Thymus (tissue), 11 donors: ENCODE data around the gene SCYGR3. TPM values are rescaled to one million over a fixed set of nuclear protein-coding genes. Genes with fewer than 3 reads are reported as not detected.

Experiments
- DNase-seq, 9 donors: peaks; one replicate each; pipeline ENCODE4 v3.0.0-alpha.2; 2013; ENCODE audit warnings: low spot score in 9 of 9, low read depth in 6 of 9, missing footprints in 1 of 9
- H3K27ac ChIP-seq, 2 donors: one replicate each; pipeline ENCODE4 v1.5.1; 2013; ENCODE audit warnings: control low read depth in 1 of 2, low read depth in 1 of 2, low read length in 1 of 2, mild to moderate bottlenecking in 1 of 2, moderate library complexity in 1 of 2
- H3K27me3 ChIP-seq, 2 donors: one replicate each; pipeline ENCODE4 v1.5.1; 2013; ENCODE audit warnings: low read length in 1 of 2; ENCODE audit not compliant: control insufficient read depth in 2 of 2, insufficient read depth in 1 of 2
- H3K36me3 ChIP-seq, 2 donors: one replicate each; pipeline ENCODE4 v1.5.1; 2013; ENCODE audit warnings: low read length in 1 of 2, mild to moderate bottlenecking in 1 of 2, moderate library complexity in 1 of 2; ENCODE audit not compliant: control insufficient read depth in 2 of 2, insufficient read depth in 2 of 2
- H3K4me1 ChIP-seq, 2 donors: one replicate each; pipeline ENCODE4 v1.5.1; 2013; ENCODE audit warnings: low read length in 2 of 2; ENCODE audit not compliant: control insufficient read depth in 2 of 2, insufficient read depth in 2 of 2
- H3K4me3 ChIP-seq, 2 donors: one replicate each; pipeline ENCODE4 v1.5.1; 2013; ENCODE audit warnings: low read length in 2 of 2, control low read depth in 1 of 2, mild to moderate bottlenecking in 1 of 2
- H3K9me3 ChIP-seq, 2 donors: one replicate each; pipeline ENCODE4 v1.5.1; 2013; ENCODE audit warnings: low read length in 1 of 2, mild to moderate bottlenecking in 1 of 2; ENCODE audit not compliant: control insufficient read depth in 2 of 2, insufficient read depth in 1 of 2
- WGBS: extraction: QIAGEN DNeasy Blood & Tissue Kit; methylation state at CpG from one replicate; pipeline ENCODE4 v1.1.7; 2013; 5-methylcytosine and 5-hydroxymethylcytosine counted together
- polyA plus RNA-seq: library from polyadenylated mRNA; stranded (reverse); fragments of 200-250 nt; gene quantifications from one replicate; pipeline ENCODE4 v1.2.3, GENCODE V29; 2013
- total RNA-seq: library from RNA; stranded (reverse); fragments of 120-200 nt; gene quantifications from one replicate; pipeline ENCODE4 v1.2.4, GENCODE V29; 2013
- donor health status: healthy.

Gene SCYGR3
- total and polyA plus RNA-seq, 2 donors, result not detected

- Histone ChIP-seq H3K27ac (no peak overlapping the region), H3K9me3 (no peaks in the 10 kb centered on the region), H3K4me1 (no peaks in the 10 kb centered on the region), H3K4me3 (no peak overlapping the region), H3K27me3 (no peaks in the 10 kb centered on the region), H3K36me3 (no peaks in the 10 kb centered on the region)
- no peak for DNase-seq
- 93% methylated on average over 2 of the region's 2 CpGs for WGBS
Measured at GRCh38 chr2:227578642-227579041, 36.0 kb downstream of the SCYGR3 start.

- H3K27me3 ChIP-seq, result no peaks in the 10 kb centered on the region
Measured at GRCh38 chr2:227577555-227577954, 37.1 kb downstream of the SCYGR3 start.

GRCh38 chr2:227576812-227577211 is 37.8 kb downstream of the SCYGR3 start:
- Histone ChIP-seq H3K36me3 (no peaks in the 10 kb centered on the region), H3K4me1 (no peaks in the 10 kb centered on the region), H3K4me3 (no peak overlapping the region), H3K9me3 (no peaks in the 10 kb centered on the region), H3K27ac (no peak overlapping the region), H3K27me3 (no peaks in the 10 kb centered on the region)
- DNase-seq, result no peak
- 92% methylated on average over 2 of the region's 2 CpGs for WGBS

More at GRCh38 chr2:227577555-227577954, 37.1 kb downstream of the SCYGR3 start:
- no peaks in the 10 kb centered on the region for H3K9me3 ChIP-seq
- DNase-seq, result no peak
- no peak overlapping the region for H3K27ac ChIP-seq
- no peak overlapping the region for H3K4me3 ChIP-seq
- H3K4me1 ChIP-seq, result no peaks in the 10 kb centered on the region
- H3K36me3 ChIP-seq, result no peaks in the 10 kb centered on the region
- WGBS, result 88% methylated on average over 2 of the region's 2 CpGs

GRCh38 chr2:227576110-227576509 is 38.5 kb downstream of the SCYGR3 start:
- DNase-seq, result no peak
- Histone ChIP-seq H3K4me3 (no peak overlapping the region), H3K27ac (no peak overlapping the region), H3K36me3 (no peaks in the 10 kb centered on the region), H3K4me1 (no peaks in the 10 kb centered on the region), H3K27me3 (no peaks in the 10 kb centered on the region), H3K9me3 (no peaks in the 10 kb centered on the region)

- no peak for DNase-seq
- Histone ChIP-seq H3K27me3 (no peaks in the 10 kb centered on the region), H3K4me3 (no peak overlapping the region), H3K4me1 (no peaks in the 10 kb centered on the region), H3K27ac (no peak overlapping the region), H3K36me3 (no peaks in the 10 kb centered on the region), H3K9me3 (no peaks in the 10 kb centered on the region)
- WGBS, result 70% methylated on average over 1 of the region's 1 CpG
Measured at GRCh38 chr2:227570615-227571014, 44.0 kb downstream of the SCYGR3 start.

GRCh38 chr2:227568852-227569169 is 45.8 kb downstream of the SCYGR3 start:
- DNase-seq, result no peak
- H3K27ac ChIP-seq, result no peak overlapping the region
- 96% methylated on average over 2 of the region's 2 CpGs for WGBS
- H3K36me3 ChIP-seq, result no peaks in the 10 kb centered on the region
- H3K27me3 ChIP-seq, result no peaks in the 10 kb centered on the region
- no peak overlapping the region for H3K4me3 ChIP-seq
- H3K9me3 ChIP-seq, result no peaks in the 10 kb centered on the region
- no peaks in the 10 kb centered on the region for H3K4me1 ChIP-seq

- H3K36me3 ChIP-seq, result no peaks in the 10 kb centered on the region
- H3K9me3 ChIP-seq, result no peaks in the 10 kb centered on the region
- H3K27ac ChIP-seq, result no peak overlapping the region
- no peaks in the 10 kb centered on the region for H3K27me3 ChIP-seq
- no peak for DNase-seq
- H3K4me3 ChIP-seq, result no peak overlapping the region
- WGBS, result 98% methylated on average over 3 of the region's 3 CpGs
- no peaks in the 10 kb centered on the region for H3K4me1 ChIP-seq
Measured at GRCh38 chr2:227566012-227566411, 48.6 kb downstream of the SCYGR3 start.

GRCh38 chr2:227565080-227565479 is 49.6 kb downstream of the SCYGR3 start:
- Histone ChIP-seq H3K27ac (no peak overlapping the region), H3K4me3 (no peak overlapping the region), H3K27me3 (no peaks in the 10 kb centered on the region), H3K4me1 (no peaks in the 10 kb centered on the region), H3K9me3 (no peaks in the 10 kb centered on the region), H3K36me3 (no peaks in the 10 kb centered on the region)
- WGBS, result 100% methylated on average over 1 of the region's 1 CpG
- no peak for DNase-seq
